ENCODE data around the gene TMTC1. TPM values are rescaled to one million over a fixed set of nuclear protein-coding genes. Genes with fewer than 3 reads are reported as not detected.

TMTC1 gene
- total RNA-seq, 1 donor from 2014 or later, result 35.3 TPM

DNA sequence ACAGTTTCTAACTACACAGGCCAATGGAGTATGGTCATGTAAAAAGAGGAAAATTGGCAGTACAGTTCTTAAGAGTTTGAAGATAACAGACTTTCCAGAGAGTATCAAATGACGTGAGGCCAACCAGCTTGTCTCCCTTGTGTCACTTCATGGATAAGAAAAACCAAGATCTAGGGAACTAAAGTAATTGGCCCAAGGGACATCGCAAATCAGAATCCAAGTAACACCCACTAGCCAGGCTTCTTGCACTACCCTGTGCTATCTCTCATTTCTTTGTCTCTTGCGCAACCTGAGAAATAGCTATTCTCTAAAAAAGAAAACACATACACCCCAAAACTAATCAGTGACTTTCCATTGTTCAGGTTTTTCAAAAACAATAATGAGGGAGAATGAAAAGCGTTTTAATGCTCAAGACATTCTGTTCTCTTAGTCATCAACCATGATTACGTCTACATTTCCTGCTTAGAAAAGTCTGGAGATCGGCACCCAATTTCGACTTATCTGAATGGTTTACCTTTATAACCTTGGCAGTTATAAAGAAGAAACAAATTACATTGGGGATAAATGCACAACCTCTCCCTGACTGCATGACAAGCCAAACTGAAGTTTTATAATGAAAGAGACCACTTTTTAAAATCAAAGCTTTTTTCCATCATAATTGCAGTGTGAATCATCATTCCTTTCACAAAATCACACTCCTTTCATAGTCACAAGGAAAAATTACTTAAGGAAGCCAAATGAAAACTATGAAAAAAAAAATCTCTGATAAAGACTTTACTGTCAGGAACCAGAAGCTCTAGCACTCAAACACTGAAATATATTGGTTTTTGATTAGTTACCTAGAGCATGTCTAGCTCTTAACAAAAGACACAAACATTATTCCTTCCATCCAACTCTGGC lies 42.1 kb downstream of the TMTC1 start:
- TF ChIP-seq, protein P1, sequence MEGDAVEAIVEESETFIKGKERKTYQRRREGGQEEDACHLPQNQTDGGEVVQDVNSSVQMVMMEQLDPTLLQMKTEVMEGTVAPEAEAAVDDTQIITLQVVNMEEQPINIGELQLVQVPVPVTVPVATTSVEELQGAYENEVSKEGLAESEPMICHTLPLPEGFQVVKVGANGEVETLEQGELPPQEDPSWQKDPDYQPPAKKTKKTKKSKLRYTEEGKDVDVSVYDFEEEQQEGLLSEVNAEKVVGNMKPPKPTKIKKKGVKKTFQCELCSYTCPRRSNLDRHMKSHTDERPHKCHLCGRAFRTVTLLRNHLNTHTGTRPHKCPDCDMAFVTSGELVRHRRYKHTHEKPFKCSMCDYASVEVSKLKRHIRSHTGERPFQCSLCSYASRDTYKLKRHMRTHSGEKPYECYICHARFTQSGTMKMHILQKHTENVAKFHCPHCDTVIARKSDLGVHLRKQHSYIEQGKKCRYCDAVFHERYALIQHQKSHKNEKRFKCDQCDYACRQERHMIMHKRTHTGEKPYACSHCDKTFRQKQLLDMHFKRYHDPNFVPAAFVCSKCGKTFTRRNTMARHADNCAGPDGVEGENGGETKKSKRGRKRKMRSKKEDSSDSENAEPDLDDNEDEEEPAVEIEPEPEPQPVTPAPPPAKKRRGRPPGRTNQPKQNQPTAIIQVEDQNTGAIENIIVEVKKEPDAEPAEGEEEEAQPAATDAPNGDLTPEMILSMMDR (IDR thresholded peaks at IDR 0.05), result no peak
- no peaks in the 10 kb centered on the region for H3K9me3 Mint-ChIP-seq (ENCODE audit: unreplicated experiment)
- no peak for DNase-seq (ENCODE audit: extremely low spot score, unreplicated experiment)

DNA sequence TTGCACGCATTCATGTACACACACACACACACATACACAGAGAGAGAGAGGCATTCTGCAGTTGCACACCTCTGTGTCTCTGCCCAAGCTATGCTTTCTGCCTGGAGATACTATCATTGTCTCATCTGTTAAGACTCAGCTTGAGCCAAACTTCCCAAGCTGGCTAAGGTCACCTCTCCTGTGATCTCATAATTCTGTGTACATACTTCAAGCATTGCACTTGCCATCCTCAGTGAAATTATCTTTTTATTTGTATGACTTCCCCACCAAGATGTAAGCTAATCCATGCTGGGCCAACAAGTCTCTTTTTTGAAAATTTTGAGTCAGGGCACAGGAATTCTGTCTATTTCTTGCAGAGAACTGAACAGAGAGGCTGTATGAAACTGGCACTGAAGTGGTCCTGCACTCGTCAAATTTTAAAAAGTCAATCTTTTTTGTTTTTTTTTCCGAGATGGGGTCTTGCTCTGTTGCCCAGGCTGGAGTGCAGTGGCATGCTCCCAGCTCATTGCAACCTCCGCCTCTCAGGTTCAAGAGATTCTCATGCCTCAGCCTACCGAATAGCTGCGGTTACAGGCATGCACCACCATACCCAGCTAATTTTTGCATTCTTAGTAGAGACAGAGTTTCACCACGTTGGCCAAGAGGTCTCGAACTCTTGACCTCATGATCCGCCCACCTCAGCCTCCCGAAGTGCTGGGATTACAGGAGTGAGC lies 44.3 kb downstream of the TMTC1 start:
- Mint-ChIP-seq H3K36me3 (ENCODE audit: unreplicated experiment) (peaks cover 8% of the 10 kb centered on the region), H3K27me3 (ENCODE audit: unreplicated experiment) (no peaks in the 10 kb centered on the region)

More for the DNA sequence above, 42.1 kb downstream of the TMTC1 start:
- Mint-ChIP-seq H3K4me1 (ENCODE audit: unreplicated experiment) (peaks cover 63% of the 10 kb centered on the region), H3K27me3 (ENCODE audit: unreplicated experiment) (no peaks in the 10 kb centered on the region), H3K4me3 (ENCODE audit: unreplicated experiment) (peak overlapping the region; percentile 46), H3K36me3 (ENCODE audit: unreplicated experiment) (peaks cover 13% of the 10 kb centered on the region), H3K27ac (ENCODE audit: unreplicated experiment) (peak overlapping the region; percentile 88)

DNA sequence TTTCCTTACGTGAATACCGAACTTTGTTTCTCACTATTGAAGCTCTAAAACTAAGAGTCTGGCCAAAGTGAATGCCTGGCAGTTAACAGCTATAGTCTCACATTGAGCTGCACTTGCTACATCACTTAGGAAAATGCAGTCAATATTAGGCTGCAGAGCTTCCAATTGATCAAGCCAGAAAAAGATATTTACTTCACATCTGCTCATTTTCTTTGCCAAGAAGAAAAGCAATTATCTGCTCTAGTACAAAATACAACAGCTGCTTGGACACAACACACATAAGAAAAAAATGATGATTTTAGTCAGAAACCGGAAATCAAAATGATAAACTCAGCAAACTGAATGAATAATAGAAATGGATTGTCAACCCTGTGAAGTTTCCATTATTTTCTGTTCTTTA lies 45.4 kb downstream of the TMTC1 start:
- Mint-ChIP-seq H3K27ac (ENCODE audit: unreplicated experiment) (no peak overlapping the region), H3K4me1 (ENCODE audit: unreplicated experiment) (peaks cover 56% of the 10 kb centered on the region), H3K27me3 (ENCODE audit: unreplicated experiment) (no peaks in the 10 kb centered on the region), H3K36me3 (ENCODE audit: unreplicated experiment) (peaks cover 12% of the 10 kb centered on the region), H3K4me3 (ENCODE audit: unreplicated experiment) (no peak overlapping the region), H3K9me3 (ENCODE audit: unreplicated experiment) (no peaks in the 10 kb centered on the region)
- no peak for DNase-seq (ENCODE audit: extremely low spot score, unreplicated experiment)
- TF ChIP-seq, protein P1 (IDR thresholded peaks at IDR 0.05), result no peak

More for the DNA sequence above, 44.3 kb downstream of the TMTC1 start:
- no peak for DNase-seq (ENCODE audit: extremely low spot score, unreplicated experiment)
- Mint-ChIP-seq H3K27ac (ENCODE audit: unreplicated experiment) (peak overlapping the region; percentile 88), H3K4me3 (ENCODE audit: unreplicated experiment) (no peak overlapping the region), H3K4me1 (ENCODE audit: unreplicated experiment) (peaks cover 61% of the 10 kb centered on the region), H3K9me3 (ENCODE audit: unreplicated experiment) (no peaks in the 10 kb centered on the region)
- TF ChIP-seq, protein P1 (IDR thresholded peaks at IDR 0.05), result no peak

DNA sequence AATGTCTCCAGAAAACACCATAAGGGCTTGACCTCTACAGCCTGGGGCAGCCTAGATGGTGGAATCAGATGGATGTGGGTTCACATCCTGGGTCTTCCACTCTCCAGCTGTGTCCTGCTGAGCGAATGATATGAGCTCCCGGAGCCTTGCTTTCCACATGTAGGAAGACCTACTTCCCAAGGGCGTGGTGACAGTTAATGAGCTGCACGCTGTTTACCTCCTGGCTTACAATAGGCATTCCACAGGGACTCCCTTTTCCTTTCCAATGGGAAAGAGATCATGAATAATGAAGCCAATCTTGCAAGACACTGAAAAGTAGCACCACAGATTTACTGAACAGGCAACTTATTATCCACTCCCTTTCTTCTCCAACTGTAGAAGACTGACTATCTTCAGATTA lies 46.1 kb downstream of the TMTC1 start:
- H3K9me3 Mint-ChIP-seq (ENCODE audit: unreplicated experiment), result no peaks in the 10 kb centered on the region
- no peak for DNase-seq (ENCODE audit: extremely low spot score, unreplicated experiment)
- H3K27ac Mint-ChIP-seq (ENCODE audit: unreplicated experiment), result no peak overlapping the region
- H3K27me3 Mint-ChIP-seq (ENCODE audit: unreplicated experiment), result no peaks in the 10 kb centered on the region
- TF ChIP-seq, protein P1 (IDR thresholded peaks at IDR 0.05), result no peak
- peaks cover 49% of the 10 kb centered on the region for H3K4me1 Mint-ChIP-seq (ENCODE audit: unreplicated experiment)
- peaks cover 12% of the 10 kb centered on the region for H3K36me3 Mint-ChIP-seq (ENCODE audit: unreplicated experiment)
- no peak overlapping the region for H3K4me3 Mint-ChIP-seq (ENCODE audit: unreplicated experiment)

DNA sequence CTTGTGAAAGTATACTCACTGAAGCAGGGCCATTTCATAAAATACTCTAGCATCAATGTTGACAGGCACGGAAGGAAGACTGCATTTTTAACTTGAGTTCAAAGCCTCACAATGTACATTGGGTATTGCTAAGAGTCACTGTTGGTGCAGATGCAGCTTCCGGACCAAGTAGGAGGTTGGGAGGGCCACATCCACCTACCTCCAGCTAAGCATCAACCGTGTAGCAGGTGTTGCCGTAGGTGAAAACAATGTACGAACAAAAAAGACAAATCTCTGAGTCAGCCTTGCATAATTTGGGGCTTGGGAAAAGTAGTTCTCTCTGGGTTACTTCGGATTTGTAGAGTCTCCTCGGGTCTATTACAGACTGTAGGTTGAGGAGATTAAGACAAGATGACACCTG lies 48.1 kb downstream of the TMTC1 start:
- Mint-ChIP-seq H3K4me3 (ENCODE audit: unreplicated experiment) (no peak overlapping the region), H3K9me3 (ENCODE audit: unreplicated experiment) (no peaks in the 10 kb centered on the region), H3K27me3 (ENCODE audit: unreplicated experiment) (no peaks in the 10 kb centered on the region), H3K36me3 (ENCODE audit: unreplicated experiment) (peaks cover 12% of the 10 kb centered on the region), H3K4me1 (ENCODE audit: unreplicated experiment) (peaks cover 54% of the 10 kb centered on the region), H3K27ac (ENCODE audit: unreplicated experiment) (no peak overlapping the region)
- TF ChIP-seq, protein P1 (IDR thresholded peaks at IDR 0.05), result no peak
- DNase-seq (ENCODE audit: extremely low spot score, unreplicated experiment), result no peak

Measured in osteocyte (in vitro differentiated cells).